HG02642 (cell line): ENCODE data around the gene REXO5.
A peak's percentile ranks its signal among the peaks of the same experiment; 100 is the strongest.
"Not testable (repeated sequence)": the region's sequence is repeated elsewhere in the genome, so short reads cannot be mapped to it uniquely, and the experiment has no call there.

Source experiments
- ATAC-seq: cut with Tn5 transposase; IDR thresholded peaks from one replicate; pipeline ENCODE4 v1.9.1; 2021; ENCODE audit warnings: mild to moderate bottlenecking; ENCODE audit not compliant: unreplicated experiment, poor library complexity

REXO5 gene

DNA sequence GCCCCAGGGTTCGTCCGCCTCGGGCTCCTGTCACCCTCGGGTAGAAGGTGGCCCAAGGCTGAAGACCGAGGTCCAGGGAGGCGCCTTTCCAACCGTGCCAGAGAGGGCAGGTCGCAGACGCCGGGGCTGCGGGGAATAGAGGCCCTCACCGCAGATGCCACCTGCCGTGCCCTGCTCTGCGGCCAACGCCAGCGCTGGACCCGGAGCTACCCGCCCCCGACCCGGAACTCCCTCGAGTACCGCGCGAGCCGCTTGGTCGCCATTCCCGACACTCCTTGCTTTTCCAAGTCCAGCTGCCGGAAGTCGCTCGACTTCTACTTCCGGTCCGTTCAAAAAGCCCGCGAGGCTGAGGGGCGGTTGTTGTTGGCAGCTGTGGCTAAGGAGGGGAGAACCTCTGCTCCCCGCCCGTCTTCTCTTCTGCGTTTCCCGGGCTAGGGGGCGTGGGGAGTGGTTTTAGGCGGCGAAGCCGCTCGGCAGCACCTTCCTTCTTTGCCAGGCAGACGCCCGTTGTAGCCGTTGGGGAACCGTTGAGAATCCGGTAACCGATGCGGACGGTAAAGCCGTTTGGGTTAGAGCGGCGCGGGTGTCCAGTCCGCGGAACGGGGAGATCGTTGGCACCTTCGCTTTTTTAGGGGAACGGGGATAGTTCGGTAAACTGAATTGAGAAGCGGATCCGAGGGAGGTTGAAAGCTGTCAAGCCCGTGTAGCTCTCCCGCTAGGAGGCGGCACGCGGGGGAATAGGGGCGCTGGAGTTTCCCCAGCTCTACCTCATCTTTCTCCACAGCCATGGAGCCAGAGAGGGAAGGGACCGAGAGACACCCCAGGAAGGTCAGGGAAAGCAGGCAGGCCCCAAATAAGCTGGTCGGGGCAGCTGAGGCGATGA lies at the start of gene REXO5, which contains the start of gene ERI2:
REXO5 (plus strand) TSS at position 360 of the 883 bp plus-strand sequence; CDS start at position 787, 427 bp downstream.
ERI2 (minus strand) TSS at position 305 of the 883 bp plus-strand sequence; CDS start at position 263, 42 bp downstream.
- ATAC-seq, result peak; percentile 88

DNA sequence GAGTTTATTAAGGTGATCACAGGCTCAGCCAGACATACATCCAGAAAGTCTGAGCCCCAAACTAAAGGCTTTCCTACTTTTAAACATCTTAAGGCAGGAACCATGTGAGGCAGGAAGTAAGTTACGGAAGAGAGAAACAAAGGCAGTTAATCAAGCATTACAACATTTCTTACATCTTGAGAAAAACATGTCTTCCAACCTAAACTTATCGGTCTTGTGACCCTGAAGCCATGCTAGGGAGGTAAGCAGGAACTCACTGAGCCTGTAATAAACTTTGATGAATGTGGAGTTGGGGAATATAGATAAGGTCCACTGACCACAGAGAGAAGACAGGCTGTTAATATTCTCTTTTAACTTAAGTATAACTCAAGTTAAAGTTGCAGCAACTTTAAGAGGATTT lies 46.0 kb upstream of the REXO5 start:
- no peak for ATAC-seq

GRCh38 chr16:20761175-20761574 lies 45.2 kb upstream of the REXO5 start:
- no peak for ATAC-seq

GRCh38 chr16:20762404-20763123 lies 43.8 kb upstream of the REXO5 start:
- no peak for ATAC-seq

- ATAC-seq, result peak; percentile 98
These were observed 42.7 kb upstream of the REXO5 start, which contains the start of gene ACSM3 for GRCh38 chr16:20763461-20764232. Gene ACSM3 (plus strand): TSS chr16:20764014. CDS start chr16:20770035, 6,021 bp downstream.

DNA sequence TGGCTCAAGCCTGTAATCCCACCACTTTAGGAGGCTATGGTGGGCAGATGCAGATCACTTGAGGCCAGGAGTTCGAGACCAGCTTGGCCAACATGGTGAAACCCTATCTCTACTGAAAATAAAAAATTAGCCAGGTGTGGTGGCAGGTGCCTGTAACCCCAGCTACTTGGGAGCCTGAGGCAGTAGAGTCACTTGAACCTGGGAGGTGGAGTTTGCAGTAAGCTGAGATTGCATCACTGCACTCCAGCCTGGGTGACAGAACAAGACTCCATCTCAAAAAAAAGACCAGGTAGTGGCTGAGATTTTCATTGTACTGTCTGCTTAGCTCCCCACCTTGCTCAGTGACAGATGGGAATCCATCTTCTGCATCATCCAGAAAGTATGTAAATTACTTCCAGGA lies 41.9 kb upstream of the REXO5 start:
- not testable (repeated sequence) for ATAC-seq

DNA sequence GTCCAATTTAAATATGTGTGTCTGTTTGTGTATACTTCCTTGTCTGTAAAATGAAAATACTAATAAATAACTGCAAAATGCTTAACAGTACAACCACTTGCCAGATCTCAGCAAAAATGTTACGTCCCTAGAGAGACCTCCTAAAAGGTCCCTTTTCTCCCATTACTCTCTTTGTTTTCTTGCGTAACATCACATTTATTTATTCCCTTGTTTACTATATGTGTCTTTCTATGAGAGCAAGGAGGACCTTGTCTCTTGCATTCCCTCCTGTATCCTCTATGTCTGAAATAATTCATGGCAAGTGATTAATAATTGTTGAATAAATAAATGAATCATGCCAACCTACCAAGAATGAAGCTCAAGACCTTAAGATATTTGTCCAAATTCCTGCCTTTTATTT lies 40.6 kb upstream of the REXO5 start:
- ATAC-seq, result no peak

GRCh38 chr16:20766294-20766693 lies 40.0 kb upstream of the REXO5 start:
- ATAC-seq, result no peak

- no peak for ATAC-seq
These were observed 38.8 kb upstream of the REXO5 start for GRCh38 chr16:20767577-20767976.

DNA sequence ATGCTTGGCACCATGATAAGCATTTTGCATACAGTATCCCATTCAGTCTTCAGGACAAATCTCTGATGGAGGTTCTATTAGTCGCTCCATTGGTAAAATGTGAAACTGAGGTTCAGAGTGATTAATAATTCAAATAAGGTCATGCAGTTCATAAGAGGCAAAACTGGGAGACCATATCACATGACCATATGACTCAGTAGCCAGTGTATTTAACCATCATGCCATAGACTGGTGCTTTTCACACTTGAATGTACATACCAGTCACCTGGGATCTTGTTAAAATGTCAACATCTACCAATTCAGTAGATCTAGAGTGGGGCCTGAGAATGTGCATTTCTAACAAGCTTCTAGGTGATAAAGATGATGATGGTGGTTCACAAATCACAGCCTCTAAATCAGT lies 38.2 kb upstream of the REXO5 start:
- no peak for ATAC-seq

DNA sequence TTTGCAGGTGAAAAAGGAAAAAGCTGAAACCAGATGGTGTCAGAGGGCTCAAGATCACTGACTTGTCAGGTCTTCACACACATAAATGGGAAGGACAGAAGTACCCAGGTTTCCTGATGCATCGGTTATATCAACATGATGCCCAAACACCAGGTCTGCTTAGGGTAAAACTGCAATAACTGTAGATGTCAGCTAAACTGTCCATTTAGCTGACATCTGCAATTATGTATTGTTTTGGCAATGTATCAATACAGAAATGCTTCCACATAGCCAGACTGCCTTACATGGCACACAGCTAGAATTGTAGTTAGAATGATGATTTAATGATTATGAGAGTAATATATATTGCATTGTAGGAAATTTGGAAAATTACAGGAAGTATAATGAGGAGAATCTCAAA lies 37.5 kb upstream of the REXO5 start:
- ATAC-seq, result no peak

DNA sequence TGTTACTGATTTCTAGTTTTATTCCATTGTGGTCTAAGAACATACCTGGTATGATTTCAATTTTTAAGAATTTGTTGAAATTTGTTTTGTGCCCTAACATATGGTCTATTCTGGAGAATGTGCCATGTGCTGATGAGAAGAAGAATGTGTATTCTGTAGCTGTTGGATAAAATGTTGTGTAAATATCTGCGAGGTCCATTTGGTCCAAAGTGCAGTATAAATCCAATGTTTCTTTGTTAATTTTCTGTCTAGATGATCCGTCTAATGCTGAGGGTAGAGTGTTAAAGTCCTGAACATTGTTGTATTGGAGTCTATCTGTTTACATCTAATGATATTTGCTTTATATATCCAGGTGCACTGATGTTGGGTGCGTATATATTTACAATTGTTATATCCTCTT lies 32.6 kb upstream of the REXO5 start:
- no peak for ATAC-seq

GRCh38 chr16:20774703-20775362 lies 31.5 kb upstream of the REXO5 start:
- peak; percentile 48 for ATAC-seq

GRCh38 chr16:20781697-20782096 lies 24.6 kb upstream of the REXO5 start:
- no peak for ATAC-seq

- no peak for ATAC-seq
These were observed 23.9 kb upstream of the REXO5 start for GRCh38 chr16:20782470-20782869.

DNA sequence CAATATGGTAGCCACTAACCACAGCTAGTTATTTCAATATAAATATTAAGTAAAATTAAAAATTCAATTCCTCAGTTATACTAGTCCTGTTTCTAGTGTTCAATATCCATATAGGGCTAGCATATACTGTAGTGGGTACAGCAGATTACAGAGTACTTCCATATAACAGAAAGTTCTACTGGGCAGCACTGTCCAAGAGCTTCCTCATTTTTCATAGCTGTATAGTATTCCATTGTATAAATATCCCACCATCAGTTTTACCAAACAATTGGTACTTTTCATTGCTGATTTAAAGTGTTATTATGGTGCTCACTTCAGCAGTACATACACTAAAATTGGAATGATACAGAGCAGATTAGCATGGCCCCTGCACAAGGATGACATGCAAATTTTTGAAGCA lies 22.1 kb upstream of the REXO5 start:
- no peak for ATAC-seq

GRCh38 chr16:20789130-20789529 lies 17.2 kb upstream of the REXO5 start:
- no peak for ATAC-seq

GRCh38 chr16:20791923-20792612 lies 14.3 kb upstream of the REXO5 start:
- ATAC-seq, result no peak

DNA sequence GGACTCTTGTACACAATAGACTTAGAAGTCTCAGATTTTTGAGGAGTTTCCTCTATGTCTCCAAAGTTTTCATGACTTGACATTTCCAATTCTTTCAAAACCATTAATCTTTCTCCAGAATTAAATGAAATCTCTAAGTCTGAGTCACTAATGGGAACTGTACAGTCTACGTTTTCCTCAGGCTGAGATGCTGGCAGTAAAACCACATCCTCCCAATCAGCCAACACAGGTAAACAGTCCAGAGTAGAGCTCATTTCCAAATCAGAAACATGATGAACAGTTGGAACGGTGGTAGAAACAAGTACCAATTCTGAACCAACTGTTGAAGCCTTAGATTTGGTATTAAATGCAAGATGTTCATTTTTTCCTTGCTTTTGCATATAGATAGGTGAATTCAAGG lies 8.0 kb upstream of the REXO5 start:
- ATAC-seq, result no peak
